Activated CD4-positive, alpha-beta T cell treated with anti-CD3 and anti-CD28 coated beads, Interleukin-2, amount 10 ng/mL, durations not matched to agents 7 days and 5 days (primary cell): ENCODE measurements around the gene CORO2A. TPM values are rescaled to one million over a fixed set of nuclear protein-coding genes. Genes with fewer than 3 reads are reported as not detected.

Source experiments
- CTCF ChIA-PET: fragments of 350-600 bp; sonication (Branson Sonifier 250); formaldehyde crosslinking; loops from one replicate; lab custom pipeline; 2021; ENCODE audit warnings: antibody characterized with exemption; lab: Charles Lee
- POLR2A ChIA-PET: fragments of 350-600 bp; sonication (Branson Sonifier 250); formaldehyde crosslinking; loops from one replicate; lab custom pipeline; 2021; ENCODE audit warnings: antibody characterized with exemption; lab: Charles Lee
- DNase-seq: peaks from one replicate; pipeline ENCODE4 v3.0.0-alpha.2; 2020
- H3K27ac Mint-ChIP-seq: one replicate; pipeline ENCODE4 v1.8.0; 2021; ENCODE audit warnings: mild to moderate bottlenecking, moderate library complexity, mixed read lengths
- H3K27me3 Mint-ChIP-seq: one replicate; pipeline ENCODE4 v1.8.0; 2021; ENCODE audit warnings: mixed read lengths
- H3K36me3 Mint-ChIP-seq: one replicate; pipeline ENCODE4 v1.8.0; 2021; ENCODE audit warnings: low read depth, mixed read lengths
- H3K4me1 Mint-ChIP-seq: one replicate; pipeline ENCODE4 v1.8.0; 2021; ENCODE audit warnings: mixed read lengths
- H3K4me3 Mint-ChIP-seq: one replicate; pipeline ENCODE4 v1.8.0; 2021; ENCODE audit warnings: mild to moderate bottlenecking, moderate library complexity, mixed read lengths
- H3K9me3 Mint-ChIP-seq: one replicate; pipeline ENCODE4 v1.8.0; 2021; ENCODE audit warnings: mixed read lengths
- total RNA-seq, 2 experiments: library from RNA; stranded (reverse); gene quantifications; one replicate each; pipeline ENCODE4 v1.2.3, GENCODE V29; 2021

The CORO2A gene, protein sequence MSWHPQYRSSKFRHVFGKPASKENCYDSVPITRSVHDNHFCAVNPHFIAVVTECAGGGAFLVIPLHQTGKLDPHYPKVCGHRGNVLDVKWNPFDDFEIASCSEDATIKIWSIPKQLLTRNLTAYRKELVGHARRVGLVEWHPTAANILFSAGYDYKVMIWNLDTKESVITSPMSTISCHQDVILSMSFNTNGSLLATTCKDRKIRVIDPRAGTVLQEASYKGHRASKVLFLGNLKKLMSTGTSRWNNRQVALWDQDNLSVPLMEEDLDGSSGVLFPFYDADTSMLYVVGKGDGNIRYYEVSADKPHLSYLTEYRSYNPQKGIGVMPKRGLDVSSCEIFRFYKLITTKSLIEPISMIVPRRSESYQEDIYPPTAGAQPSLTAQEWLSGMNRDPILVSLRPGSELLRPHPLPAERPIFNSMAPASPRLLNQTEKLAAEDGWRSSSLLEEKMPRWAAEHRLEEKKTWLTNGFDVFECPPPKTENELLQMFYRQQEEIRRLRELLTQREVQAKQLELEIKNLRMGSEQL
- total RNA-seq, result 1 to 10 TPM; 7.2 to 8.2 TPM

DNA sequence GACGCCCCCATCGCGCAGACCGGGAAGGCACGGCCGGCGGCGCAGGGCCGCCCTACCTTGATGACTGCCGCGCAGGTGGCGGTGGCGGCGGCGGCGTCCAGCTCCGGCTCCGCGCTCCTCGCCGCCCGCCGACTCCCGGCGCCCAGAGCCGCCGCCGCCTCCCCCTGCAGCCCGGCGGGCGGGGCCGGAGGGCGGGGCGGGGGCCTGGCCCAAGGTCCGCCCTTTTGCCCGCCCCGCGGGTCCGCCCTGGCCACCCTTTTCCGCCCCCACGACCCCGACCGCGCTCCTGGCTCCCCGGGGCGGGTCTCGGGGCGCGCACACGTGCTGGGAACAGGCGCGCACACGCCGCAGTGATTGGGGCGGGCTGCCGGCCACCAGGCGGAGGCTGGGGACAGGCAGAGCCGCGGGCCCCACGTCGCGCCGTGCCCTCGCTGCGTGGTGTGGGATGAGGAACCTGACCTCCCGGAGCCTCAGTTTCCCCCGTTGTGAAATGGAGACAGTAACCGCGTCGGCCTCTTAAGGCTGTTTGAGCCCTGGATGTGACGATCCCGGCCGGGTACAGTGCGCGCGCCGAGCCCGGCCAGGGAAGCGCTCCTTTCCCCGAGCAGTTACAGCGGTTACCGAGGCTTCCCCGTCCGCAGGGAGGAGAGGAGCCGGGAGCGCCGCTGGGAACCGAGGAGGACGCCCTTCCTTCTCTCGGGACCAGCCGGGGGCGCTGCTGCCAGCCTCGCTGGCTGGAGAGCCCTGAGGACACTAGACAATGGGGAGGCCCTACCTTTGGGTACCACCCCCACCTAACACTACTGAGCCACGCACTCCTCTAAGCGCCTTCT, at the start of gene CORO2A:
TSS of gene CORO2A (minus strand) at position 135 of the 833 bp plus-strand sequence. CDS start 34,977 bp downstream, outside the sequence.
- Mint-ChIP-seq H3K4me3 (peak within 1 kb of the TSS; percentile 79), H3K36me3 (no peaks in the 10 kb centered on the region), H3K27me3 (peaks cover 4% of the 10 kb centered on the region), H3K9me3 (no peaks in the 10 kb centered on the region), H3K4me1 (peaks cover 18% of the 10 kb centered on the region), H3K27ac (peak within 1 kb of the TSS; percentile 82)
- peak; percentile 65 for DNase-seq
- POLR2A ChIA-PET, result no interaction called here
- CTCF ChIA-PET, result interaction anchor here (0.6 to 2.9 kb wide), 11 partner anchors 12 to 811 kb away, joined by 3 to 11 read pairs (median 4); partner anchors contain the start of genes TBC1D2 and TRIM14

DNA sequence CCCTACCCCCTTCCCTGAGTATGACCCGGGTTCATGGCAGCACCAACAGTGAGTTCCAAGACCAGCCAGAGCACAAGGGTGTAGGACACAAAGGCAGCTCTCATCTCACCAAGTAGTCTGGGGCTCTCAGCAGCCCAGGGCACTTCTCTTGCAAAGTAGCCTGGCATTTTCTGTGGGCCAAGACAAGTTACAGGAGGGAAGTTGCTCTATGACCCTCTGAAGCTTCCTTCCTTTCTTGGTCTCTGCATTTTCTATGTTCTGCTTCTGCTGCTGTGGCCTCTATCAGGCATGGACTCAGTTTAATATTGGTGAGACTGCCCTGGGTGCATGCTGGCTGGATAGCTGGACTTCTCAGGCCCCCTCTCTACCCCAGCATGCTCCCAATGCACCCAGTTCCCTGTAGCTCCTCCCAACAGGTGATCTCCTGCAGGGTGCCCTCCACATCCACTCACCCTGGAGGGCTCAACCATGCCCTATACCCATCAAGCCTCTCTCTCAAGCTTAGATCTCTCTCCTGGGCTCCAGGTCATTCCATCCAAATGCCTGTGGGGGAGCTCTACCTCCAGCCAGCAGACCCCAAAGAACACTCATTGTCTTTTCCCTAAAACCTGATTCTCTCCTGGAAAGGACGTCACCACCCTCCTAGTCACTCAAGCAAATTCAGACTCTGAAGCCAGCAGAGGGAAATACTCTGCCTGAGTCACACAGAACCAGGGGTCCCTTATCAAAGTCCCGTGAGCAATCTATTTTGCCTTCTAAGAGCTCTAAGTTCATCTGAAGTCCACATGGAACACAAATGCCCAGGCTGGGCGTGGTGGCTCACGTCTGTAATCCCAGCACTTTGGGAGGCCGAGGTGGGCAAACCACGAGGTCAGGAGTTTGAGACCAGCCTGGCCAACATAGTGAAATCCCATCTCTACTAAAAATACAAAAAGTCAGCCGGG, 49.2 kb upstream of the CORO2A start:
- CTCF ChIA-PET, result interaction anchor here (0.6 to 1.4 kb wide), 5 partner anchors 9 to 209 kb away, joined by 3 to 5 read pairs (median 3); partner anchors contain the start of gene TBC1D2
- Mint-ChIP-seq H3K27ac (no peak overlapping the region), H3K4me1 (peaks cover 4% of the 10 kb centered on the region), H3K36me3 (no peaks in the 10 kb centered on the region), H3K4me3 (no peak overlapping the region), H3K9me3 (no peaks in the 10 kb centered on the region), H3K27me3 (no peaks in the 10 kb centered on the region)
- DNase-seq, result no peak
- POLR2A ChIA-PET, result no interaction called here

DNA sequence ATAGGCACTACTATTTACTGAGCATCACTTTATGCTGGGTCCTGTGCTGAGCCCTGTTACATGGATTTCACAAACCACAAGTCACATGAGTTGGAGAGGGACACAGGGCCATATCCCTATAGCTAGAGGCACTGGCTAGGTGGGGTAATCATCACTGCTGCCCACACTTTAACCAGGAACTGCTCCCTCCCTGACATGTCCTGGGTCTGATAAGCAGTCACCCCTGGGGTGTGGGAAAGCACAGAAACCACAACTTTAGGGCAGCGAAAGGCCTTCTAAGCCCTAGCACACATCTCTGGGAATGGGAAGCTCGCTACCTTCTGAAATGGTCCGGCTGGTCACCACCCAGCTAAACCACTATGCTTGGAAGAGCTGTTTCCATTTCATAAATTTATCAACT, 48.0 kb upstream of the CORO2A start:
- Mint-ChIP-seq H3K27me3 (no peaks in the 10 kb centered on the region), H3K9me3 (no peaks in the 10 kb centered on the region), H3K4me1 (no peaks in the 10 kb centered on the region), H3K27ac (no peak overlapping the region), H3K4me3 (no peak overlapping the region), H3K36me3 (no peaks in the 10 kb centered on the region)
- DNase-seq, result no peak
- ChIA-PET CTCF (interaction anchor here (1.2 to 1.4 kb wide), 2 partner anchors 7 to 10 kb away, joined by 3 to 4 read pairs; no protein-coding TSS in a partner anchor), POLR2A (no interaction called here)

DNA sequence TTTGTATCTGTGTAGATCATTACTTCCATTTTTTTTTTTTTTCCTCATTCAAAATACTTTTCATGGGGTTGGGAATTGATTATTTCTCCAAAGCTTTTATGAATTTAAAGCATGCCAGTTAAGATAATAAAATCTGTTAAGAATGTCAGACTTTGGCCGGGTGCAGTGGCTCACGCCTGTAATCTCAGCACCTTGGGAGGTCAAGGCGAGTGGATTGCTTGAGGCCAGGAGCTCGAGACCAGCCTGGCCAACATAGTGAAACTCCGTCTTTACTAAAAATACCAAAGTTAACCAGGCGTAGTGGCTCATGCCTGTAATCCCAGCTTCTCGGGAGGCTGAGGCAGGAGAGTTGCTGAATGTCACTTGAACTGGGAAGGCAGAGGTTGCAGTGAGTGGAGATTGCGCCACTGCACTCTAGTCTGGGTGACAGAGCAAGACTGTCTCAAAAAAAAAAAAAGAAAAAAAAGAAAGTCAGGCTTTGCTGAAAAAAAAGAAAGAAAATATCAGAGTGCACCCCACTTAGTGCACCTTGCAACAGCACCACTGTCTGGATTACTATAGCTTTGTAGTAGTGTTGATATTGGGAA, 44.6 kb upstream of the CORO2A start:
- Mint-ChIP-seq H3K36me3 (no peaks in the 10 kb centered on the region), H3K4me3 (no peak overlapping the region), H3K27ac (no peak overlapping the region), H3K9me3 (no peaks in the 10 kb centered on the region), H3K27me3 (no peaks in the 10 kb centered on the region), H3K4me1 (no peaks in the 10 kb centered on the region)
- DNase-seq, result no peak
- CTCF ChIA-PET, result interaction anchor here (0.6 to 0.8 kb wide), 5 partner anchors 46 to 1634 kb away, joined by 3 to 4 read pairs (median 4); no protein-coding TSS in a partner anchor
- POLR2A ChIA-PET, result no interaction called here

DNA sequence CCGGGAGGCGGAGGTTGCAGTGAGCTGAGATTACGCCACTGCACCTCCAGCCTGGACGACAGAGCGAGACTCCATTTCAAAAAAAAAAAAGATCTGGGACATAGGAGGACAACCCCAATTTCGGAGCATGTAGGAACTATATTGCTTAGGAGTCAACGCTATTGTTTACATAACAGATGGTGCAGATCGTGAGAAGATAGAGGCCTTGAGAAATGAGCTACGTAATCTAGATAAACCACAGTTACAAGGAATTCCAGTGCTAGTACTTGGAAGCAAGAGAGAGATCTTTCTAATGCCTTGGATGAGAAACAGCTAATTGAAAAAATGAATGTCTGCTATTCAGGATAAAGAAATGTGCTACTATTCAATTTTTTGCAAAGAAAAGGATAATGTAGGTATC, 42.7 kb upstream of the CORO2A start:
- Mint-ChIP-seq H3K27ac (no peak overlapping the region), H3K27me3 (no peaks in the 10 kb centered on the region), H3K36me3 (peaks cover 2% of the 10 kb centered on the region), H3K9me3 (no peaks in the 10 kb centered on the region), H3K4me1 (no peaks in the 10 kb centered on the region), H3K4me3 (no peak overlapping the region)
- POLR2A ChIA-PET, result interaction anchor here (1.2 kb wide), 1 partner anchor 21 kb away, joined by 3 read pairs; the partner anchor contains the start of gene TBC1D2
- CTCF ChIA-PET, result interaction anchor here (0.6 to 1.6 kb wide), 7 partner anchors 12 to 173 kb away, joined by 3 to 5 read pairs (median 4); partner anchors contain the start of gene TBC1D2
- no peak for DNase-seq

DNA sequence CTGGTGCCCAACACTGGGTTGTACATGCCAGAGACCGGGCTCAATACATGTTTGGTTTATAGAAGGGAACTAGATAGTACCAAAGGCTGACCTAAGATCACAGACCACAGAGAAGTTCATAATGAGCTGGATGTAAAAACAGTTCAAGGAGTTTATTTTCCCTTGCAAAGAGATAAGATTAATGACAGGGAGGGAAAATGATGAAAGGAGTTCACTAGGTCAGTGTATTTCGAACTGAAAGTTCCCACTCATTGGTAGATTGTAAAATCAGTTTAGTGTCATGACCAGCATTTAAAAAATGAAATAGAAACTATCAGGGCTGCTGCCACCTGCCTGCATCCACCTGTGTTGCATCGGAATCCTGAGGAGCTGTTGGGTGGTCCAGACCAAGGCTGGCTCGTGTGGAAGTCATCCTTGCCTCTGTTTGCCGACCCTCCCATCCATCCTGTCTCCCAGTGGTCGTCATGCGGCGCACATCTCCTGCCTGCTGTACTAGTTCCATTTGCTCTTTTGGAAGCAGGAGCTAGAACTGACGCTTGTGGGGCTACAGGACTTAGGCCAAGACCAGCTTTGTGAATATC, 41.9 kb upstream of the CORO2A start:
- no peaks in the 10 kb centered on the region for H3K27me3 Mint-ChIP-seq
- no peak for DNase-seq
- no peaks in the 10 kb centered on the region for H3K9me3 Mint-ChIP-seq
- peaks cover 2% of the 10 kb centered on the region for H3K36me3 Mint-ChIP-seq
- H3K27ac Mint-ChIP-seq, result no peak overlapping the region
- H3K4me1 Mint-ChIP-seq, result no peaks in the 10 kb centered on the region
- ChIA-PET CTCF (interaction anchor here (0.6 to 1.6 kb wide), 8 partner anchors 11 to 172 kb away, joined by 3 to 5 read pairs (median 4); partner anchors contain the start of gene TBC1D2), POLR2A (interaction anchor here (1.2 kb wide), 1 partner anchor 21 kb away, joined by 3 read pairs; the partner anchor contains the start of gene TBC1D2)
- no peak overlapping the region for H3K4me3 Mint-ChIP-seq

DNA sequence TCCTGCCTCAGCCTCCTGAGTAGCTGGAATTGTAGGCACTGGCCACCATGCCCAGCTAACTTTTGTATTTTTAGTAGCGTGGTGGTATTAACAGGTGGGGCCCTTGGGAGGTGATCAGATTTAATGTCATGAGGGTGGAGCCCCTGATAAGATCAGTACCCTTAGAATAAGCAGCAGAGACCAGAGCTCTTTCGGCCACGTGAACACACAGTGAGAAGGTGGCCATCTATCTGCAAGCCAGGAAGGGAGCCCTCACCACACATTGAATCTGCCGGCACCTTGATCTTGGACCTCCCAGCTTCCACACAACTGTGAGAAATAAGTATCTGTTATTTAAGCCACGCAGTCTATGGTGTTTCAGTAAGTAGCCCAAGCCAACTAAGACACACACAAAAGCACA, 40.5 kb upstream of the CORO2A start:
- no peaks in the 10 kb centered on the region for H3K27me3 Mint-ChIP-seq
- peaks cover 2% of the 10 kb centered on the region for H3K36me3 Mint-ChIP-seq
- POLR2A ChIA-PET, result no interaction called here
- H3K4me1 Mint-ChIP-seq, result no peaks in the 10 kb centered on the region
- no peak overlapping the region for H3K27ac Mint-ChIP-seq
- H3K4me3 Mint-ChIP-seq, result no peak overlapping the region
- CTCF ChIA-PET, result interaction anchor here (1.3 kb wide), 2 partner anchors 8 to 12 kb away, joined by 3 read pairs; no protein-coding TSS in a partner anchor
- no peaks in the 10 kb centered on the region for H3K9me3 Mint-ChIP-seq
- DNase-seq, result no peak

DNA sequence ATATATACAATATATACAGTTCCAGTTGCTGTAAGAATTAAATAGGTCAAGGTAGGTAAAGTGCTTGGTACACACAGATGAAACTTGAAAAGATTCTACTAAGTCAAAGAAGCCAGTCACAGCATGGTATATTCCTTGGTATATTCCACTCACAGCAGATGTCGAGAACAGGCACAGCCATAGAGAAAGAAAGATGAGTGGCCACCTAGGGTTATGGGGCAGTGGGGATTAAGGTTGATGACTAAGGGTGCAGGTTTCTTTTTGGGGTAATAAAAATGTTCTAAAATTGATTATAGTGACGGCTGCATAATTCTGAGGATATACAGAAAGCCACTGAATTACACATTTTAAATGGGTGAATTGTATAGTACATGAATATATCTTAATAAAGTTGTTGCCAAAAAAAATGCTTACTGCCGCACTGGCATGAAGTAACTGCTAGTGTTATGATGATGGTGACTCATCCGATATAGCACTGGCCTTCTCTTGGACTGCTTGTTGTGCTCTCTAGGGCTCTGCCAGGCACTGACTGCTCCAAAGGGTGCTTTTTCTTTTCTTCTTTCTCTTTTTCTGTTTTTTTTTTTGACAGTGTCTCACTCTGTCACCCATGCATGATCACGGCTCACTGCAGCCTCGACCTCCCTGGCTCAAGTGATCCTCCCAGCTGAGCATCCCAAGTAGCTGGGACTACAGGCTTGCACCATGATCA, 39.5 kb upstream of the CORO2A start:
- H3K27ac Mint-ChIP-seq, result peak overlapping the region; percentile 64
- CTCF ChIA-PET, result no interaction called here
- H3K4me1 Mint-ChIP-seq, result no peaks in the 10 kb centered on the region
- DNase-seq, result no peak
- H3K36me3 Mint-ChIP-seq, result peaks cover 2% of the 10 kb centered on the region
- H3K4me3 Mint-ChIP-seq, result no peak overlapping the region
- no peaks in the 10 kb centered on the region for H3K27me3 Mint-ChIP-seq
- POLR2A ChIA-PET, result no interaction called here
- H3K9me3 Mint-ChIP-seq, result no peaks in the 10 kb centered on the region

DNA sequence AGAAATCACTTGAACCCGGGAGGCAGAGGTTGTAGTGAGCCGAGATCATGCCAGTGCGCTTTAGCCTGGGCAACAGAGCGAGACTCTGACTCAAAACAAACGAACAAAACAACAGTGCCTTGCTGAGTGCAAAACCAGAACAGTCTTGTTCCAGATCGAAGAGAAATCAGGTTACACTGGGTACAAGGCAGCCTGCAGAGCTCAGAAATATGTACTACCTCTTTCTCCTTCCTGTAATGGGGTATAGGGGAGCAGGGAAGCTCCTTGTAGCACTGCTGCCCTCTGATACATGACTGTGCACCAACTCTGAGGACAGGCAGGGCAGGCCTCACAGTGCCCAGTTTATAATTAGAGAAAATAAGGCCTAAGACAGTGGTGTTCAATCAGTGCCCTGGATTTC, 38.4 kb upstream of the CORO2A start:
- POLR2A ChIA-PET, result no interaction called here
- CTCF ChIA-PET, result interaction anchor here (1.4 kb wide), 1 partner anchor 10 kb away, joined by 4 read pairs; no protein-coding TSS in a partner anchor
- H3K4me1 Mint-ChIP-seq, result no peaks in the 10 kb centered on the region
- no peak overlapping the region for H3K27ac Mint-ChIP-seq
- no peaks in the 10 kb centered on the region for H3K9me3 Mint-ChIP-seq
- no peak for DNase-seq
- H3K36me3 Mint-ChIP-seq, result peaks cover 2% of the 10 kb centered on the region
- H3K4me3 Mint-ChIP-seq, result no peak overlapping the region
- no peaks in the 10 kb centered on the region for H3K27me3 Mint-ChIP-seq

DNA sequence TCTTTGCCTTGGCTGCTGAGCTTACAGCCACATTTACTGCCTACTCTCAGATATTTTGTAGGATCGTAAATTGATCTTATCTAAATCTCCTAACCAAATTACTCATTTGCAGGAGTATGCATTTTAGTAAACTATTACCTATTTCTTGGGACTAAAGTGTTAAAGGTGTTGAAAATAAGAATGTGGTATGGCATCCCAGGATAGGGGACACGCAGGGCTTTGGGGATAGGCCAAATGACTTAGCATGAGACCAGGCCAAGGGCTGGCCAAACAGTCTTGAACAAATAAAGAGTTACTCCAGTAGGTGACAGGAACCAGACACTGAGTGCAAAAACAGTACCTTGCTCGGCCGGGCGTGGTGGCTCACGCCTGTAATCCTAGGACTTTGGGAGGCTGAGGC, 37.9 kb upstream of the CORO2A start:
- Mint-ChIP-seq H3K4me1 (no peaks in the 10 kb centered on the region), H3K27ac (no peak overlapping the region), H3K9me3 (no peaks in the 10 kb centered on the region), H3K27me3 (no peaks in the 10 kb centered on the region), H3K36me3 (peaks cover 2% of the 10 kb centered on the region), H3K4me3 (no peak overlapping the region)
- ChIA-PET POLR2A (no interaction called here), CTCF (interaction anchor here (1.3 to 1.4 kb wide), 2 partner anchors 11 kb away, joined by 3 to 4 read pairs; no protein-coding TSS in a partner anchor)
- no peak for DNase-seq
